Gastrocnemius medialis (tissue), 4 donors: Measurements from ENCODE around the gene TMEM174.
A peak's percentile ranks its signal among the peaks of the same experiment; 100 is the strongest.

Source experiments
- POLR2A ChIP-seq, 2 donors: fragments of 450-650 bp; IDR thresholded peaks; one replicate each; pipeline ENCODE4 v1.6.1; 2017; ENCODE audit warnings: antibody characterized with exemption in 2 of 2, mild to moderate bottlenecking in 2 of 2, moderate library complexity in 2 of 2
- TF ChIP-seq, protein P1 (sequence below), 5 experiments: fragments of 450-650 bp in 3 of 5; fragments of 200-600 bp in 2 of 5; sonication (generic) in 2 of 5; IDR thresholded peaks in 4 of 5; conservative IDR thresholded peaks in 1 of 5; 1 replicate in 4 of 5; 2 replicates in 1 of 5; pipeline ENCODE4 v1.5.1; 2016 to 2019; ENCODE audit warnings: antibody characterized with exemption in 5 of 5, mild to moderate bottlenecking in 3 of 5, moderate library complexity in 3 of 5

DNA sequence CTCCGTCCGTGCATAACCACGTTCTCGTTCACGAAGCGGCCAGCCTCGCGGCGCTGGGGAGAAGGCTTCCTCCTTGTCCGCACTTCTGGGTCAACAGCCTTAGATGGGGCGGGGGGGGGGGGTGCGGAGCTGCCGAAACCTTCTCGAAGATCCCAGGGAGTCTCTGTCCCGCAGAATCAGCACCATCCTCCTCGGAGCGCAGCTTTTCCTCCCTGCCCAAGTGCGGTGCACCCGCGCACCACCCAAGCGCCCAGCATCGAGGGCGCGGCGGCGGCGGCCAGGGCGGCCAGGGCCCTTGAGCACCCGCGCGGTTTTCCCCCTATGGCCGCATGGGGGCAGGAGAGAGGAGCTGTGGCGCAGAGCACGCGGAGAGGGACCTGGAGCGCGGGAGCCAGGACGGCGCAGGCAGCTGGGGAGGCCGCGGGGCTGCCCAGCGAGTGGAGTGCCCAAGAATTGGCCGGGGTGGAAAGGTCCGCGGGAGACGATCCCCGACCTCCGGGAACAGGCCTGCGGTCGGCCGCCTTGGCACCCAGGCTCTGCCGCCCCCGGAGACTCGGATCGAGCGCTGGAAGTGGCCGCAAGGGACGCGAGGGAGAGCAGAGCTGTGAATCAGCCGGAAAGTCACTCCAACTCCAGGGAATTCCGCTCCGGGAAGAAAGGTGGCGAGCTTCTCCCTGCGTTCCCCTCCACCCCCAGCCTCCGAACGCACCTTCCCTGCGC is 43.1 kb downstream of the TMEM174 start:
- TF ChIP-seq POLR2A (IDR thresholded peaks at IDR 0.05) = no peak
- TF ChIP-seq, protein P1, sequence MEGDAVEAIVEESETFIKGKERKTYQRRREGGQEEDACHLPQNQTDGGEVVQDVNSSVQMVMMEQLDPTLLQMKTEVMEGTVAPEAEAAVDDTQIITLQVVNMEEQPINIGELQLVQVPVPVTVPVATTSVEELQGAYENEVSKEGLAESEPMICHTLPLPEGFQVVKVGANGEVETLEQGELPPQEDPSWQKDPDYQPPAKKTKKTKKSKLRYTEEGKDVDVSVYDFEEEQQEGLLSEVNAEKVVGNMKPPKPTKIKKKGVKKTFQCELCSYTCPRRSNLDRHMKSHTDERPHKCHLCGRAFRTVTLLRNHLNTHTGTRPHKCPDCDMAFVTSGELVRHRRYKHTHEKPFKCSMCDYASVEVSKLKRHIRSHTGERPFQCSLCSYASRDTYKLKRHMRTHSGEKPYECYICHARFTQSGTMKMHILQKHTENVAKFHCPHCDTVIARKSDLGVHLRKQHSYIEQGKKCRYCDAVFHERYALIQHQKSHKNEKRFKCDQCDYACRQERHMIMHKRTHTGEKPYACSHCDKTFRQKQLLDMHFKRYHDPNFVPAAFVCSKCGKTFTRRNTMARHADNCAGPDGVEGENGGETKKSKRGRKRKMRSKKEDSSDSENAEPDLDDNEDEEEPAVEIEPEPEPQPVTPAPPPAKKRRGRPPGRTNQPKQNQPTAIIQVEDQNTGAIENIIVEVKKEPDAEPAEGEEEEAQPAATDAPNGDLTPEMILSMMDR (IDR thresholded peaks at IDR 0.05 in 4 of 5, conservative IDR thresholded peaks at IDR 0.05 in 1 of 5) = peak; percentile 65 to 85 (median 84)
